ENCODE data around the gene WWTR1. TPM values are rescaled to one million over a fixed set of nuclear protein-coding genes. Genes with fewer than 3 reads are reported as not detected.

Gene WWTR1
- total RNA-seq, 2 experiments from 2014 or later: 0.22 to 0.30 TPM

DNA sequence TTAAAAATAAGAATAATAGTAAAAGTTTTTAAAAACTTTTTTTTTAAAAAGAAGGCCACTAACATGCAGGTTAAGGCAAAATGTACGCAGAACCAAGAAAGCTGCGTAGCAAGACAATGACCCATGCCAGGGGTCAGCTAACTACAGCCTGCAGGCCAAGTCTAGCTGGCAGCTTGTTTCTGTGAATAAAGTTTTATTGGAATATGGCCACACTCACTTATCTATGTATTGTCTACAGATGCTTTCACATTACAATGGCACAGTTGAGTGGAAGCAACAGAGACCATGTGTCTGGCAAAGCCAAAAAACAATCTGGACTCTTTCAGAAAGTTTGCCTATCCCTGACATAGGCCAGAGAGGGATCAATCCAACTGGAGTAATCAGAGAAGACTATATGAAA is 46.7 kb downstream of the WWTR1 start:
- H3K36me3 Mint-ChIP-seq (ENCODE audit: low read depth): no peaks in the 10 kb centered on the region
- ChIA-PET POLR2A (no interaction called here), CTCF (no interaction called here)
- DNase-seq (no peak), ATAC-seq (ENCODE audit: poor library complexity) (no peak)
- Histone ChIP-seq H3K27me3 (ENCODE audit: control insufficient read depth in 1 of 2, insufficient read depth in 2 of 2, low read length in 2 of 2) (no peaks in the 10 kb centered on the region), H3K27ac (ENCODE audit: low read depth in 1 of 2, low read length in 2 of 2) (no peak overlapping the region), H3K4me3 (ENCODE audit: low read length) (no peak overlapping the region), H3K4me1 (ENCODE audit: insufficient read depth, low read length) (no peaks in the 10 kb centered on the region), H3K9me3 (ENCODE audit: control insufficient read depth in 1 of 2, insufficient read depth in 1 of 2, low read length in 2 of 2) (no peaks in the 10 kb centered on the region), H3K36me3 (ENCODE audit: insufficient read depth, low read length) (no peaks in the 10 kb centered on the region)
- no peaks in the 10 kb centered on the region for H3K4me1 Mint-ChIP-seq (ENCODE audit: low read depth)
- H3K4me3 Mint-ChIP-seq: no peak overlapping the region
- H3K27me3 Mint-ChIP-seq: peaks cover 3% of the 10 kb centered on the region
- intact Hi-C loops (cut with DNase I, micrococcal nuclease): no loop called here
- no peaks in the 10 kb centered on the region for H3K9me3 Mint-ChIP-seq
- TF ChIP-seq, protein P1, sequence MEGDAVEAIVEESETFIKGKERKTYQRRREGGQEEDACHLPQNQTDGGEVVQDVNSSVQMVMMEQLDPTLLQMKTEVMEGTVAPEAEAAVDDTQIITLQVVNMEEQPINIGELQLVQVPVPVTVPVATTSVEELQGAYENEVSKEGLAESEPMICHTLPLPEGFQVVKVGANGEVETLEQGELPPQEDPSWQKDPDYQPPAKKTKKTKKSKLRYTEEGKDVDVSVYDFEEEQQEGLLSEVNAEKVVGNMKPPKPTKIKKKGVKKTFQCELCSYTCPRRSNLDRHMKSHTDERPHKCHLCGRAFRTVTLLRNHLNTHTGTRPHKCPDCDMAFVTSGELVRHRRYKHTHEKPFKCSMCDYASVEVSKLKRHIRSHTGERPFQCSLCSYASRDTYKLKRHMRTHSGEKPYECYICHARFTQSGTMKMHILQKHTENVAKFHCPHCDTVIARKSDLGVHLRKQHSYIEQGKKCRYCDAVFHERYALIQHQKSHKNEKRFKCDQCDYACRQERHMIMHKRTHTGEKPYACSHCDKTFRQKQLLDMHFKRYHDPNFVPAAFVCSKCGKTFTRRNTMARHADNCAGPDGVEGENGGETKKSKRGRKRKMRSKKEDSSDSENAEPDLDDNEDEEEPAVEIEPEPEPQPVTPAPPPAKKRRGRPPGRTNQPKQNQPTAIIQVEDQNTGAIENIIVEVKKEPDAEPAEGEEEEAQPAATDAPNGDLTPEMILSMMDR (IDR thresholded peaks at IDR 0.05): no peak
- H3K27ac Mint-ChIP-seq: no peak overlapping the region

DNA sequence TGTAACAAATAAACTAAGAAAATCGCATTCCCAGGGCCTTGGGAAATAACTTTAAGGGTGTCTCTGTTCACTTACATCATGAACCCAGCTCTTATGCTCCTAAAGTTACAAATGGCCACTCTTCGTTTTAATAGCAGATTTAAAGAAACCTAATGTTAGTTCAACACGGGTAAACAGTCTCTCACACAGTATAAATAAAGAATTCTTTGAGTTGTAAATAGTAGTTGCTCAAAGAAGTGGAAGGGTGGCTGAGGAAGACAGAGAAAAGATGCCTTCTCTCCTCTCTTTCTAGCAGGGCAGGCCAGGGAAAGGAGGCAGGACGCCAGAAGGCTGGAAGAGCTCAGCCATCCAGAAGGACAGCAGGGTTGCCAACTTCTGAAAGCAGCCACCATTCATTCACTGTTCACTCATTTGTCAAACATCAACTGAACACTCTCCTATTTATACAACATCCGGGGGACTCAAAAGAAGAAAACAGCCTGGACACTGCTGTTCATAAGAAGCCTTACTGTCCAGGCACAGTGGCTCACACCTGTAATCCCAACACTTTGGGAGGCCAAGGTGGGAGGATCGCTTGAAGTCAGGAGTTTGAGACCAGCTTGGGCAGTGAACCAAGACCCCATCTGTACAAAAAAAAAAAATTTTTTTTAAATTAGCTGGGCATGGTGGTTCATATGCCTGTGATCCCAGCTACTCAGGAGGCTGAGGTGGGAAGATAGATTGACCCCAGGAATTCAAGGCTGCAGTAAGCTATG is 47.3 kb downstream of the WWTR1 start:
- DNase-seq (no peak), ATAC-seq (ENCODE audit: poor library complexity) (no peak)
- H3K27ac ChIP-seq (ENCODE audit: low read depth in 1 of 2, low read length in 2 of 2): no peak overlapping the region
- Mint-ChIP-seq H3K4me1 (ENCODE audit: low read depth) (no peaks in the 10 kb centered on the region), H3K36me3 (ENCODE audit: low read depth) (no peaks in the 10 kb centered on the region), H3K27ac (no peak overlapping the region), H3K9me3 (no peaks in the 10 kb centered on the region), H3K27me3 (no peaks in the 10 kb centered on the region), H3K4me3 (no peak overlapping the region)
- TF ChIP-seq, protein P1 (IDR thresholded peaks at IDR 0.05): no peak
- POLR2A ChIA-PET: no interaction called here
- CTCF ChIA-PET: no interaction called here
- intact Hi-C loops (cut with DNase I, micrococcal nuclease): no loop called here
- no peaks in the 10 kb centered on the region for H3K36me3 ChIP-seq (ENCODE audit: insufficient read depth, low read length)
- no peaks in the 10 kb centered on the region for H3K27me3 ChIP-seq (ENCODE audit: control insufficient read depth in 1 of 2, insufficient read depth in 2 of 2, low read length in 2 of 2)
- no peaks in the 10 kb centered on the region for H3K9me3 ChIP-seq (ENCODE audit: control insufficient read depth in 1 of 2, insufficient read depth in 1 of 2, low read length in 2 of 2)
- no peaks in the 10 kb centered on the region for H3K4me1 ChIP-seq (ENCODE audit: insufficient read depth, low read length)
- H3K4me3 ChIP-seq (ENCODE audit: low read length): no peak overlapping the region

- Histone ChIP-seq H3K4me1 (ENCODE audit: insufficient read depth, low read length) (no peaks in the 10 kb centered on the region), H3K4me3 (ENCODE audit: low read length) (no peak overlapping the region), H3K9me3 (ENCODE audit: control insufficient read depth in 1 of 2, insufficient read depth in 1 of 2, low read length in 2 of 2) (peaks cover 0 to under 1% of the 10 kb centered on the region in 2 experiments), H3K36me3 (ENCODE audit: insufficient read depth, low read length) (no peaks in the 10 kb centered on the region), H3K27ac (ENCODE audit: low read depth in 1 of 2, low read length in 2 of 2) (no peak overlapping the region), H3K27me3 (ENCODE audit: control insufficient read depth in 1 of 2, insufficient read depth in 2 of 2, low read length in 2 of 2) (peaks cover 0 to 4% of the 10 kb centered on the region in 2 experiments)
- no peak overlapping the region for H3K27ac Mint-ChIP-seq
- ChIA-PET POLR2A (no interaction called here), CTCF (no interaction called here)
- no peak overlapping the region for H3K4me3 Mint-ChIP-seq
- no peaks in the 10 kb centered on the region for H3K36me3 Mint-ChIP-seq (ENCODE audit: low read depth)
- H3K27me3 Mint-ChIP-seq: no peaks in the 10 kb centered on the region
- TF ChIP-seq, protein P1 (IDR thresholded peaks at IDR 0.05): no peak
- intact Hi-C loops (cut with DNase I, micrococcal nuclease): no loop called here
- DNase-seq (no peak), ATAC-seq (ENCODE audit: poor library complexity) (no peak)
- no peaks in the 10 kb centered on the region for H3K4me1 Mint-ChIP-seq (ENCODE audit: low read depth)
- H3K9me3 Mint-ChIP-seq: no peaks in the 10 kb centered on the region
Measured at GRCh38 chr3:149609595-149609994, 48.2 kb downstream of the WWTR1 start.

Data from CD4-positive, alpha-beta T cell (primary cell).